Keratinocyte (primary cell): ENCODE data around the gene NCS1. TPM values are rescaled to one million over a fixed set of nuclear protein-coding genes. Genes with fewer than 3 reads are reported as not detected.

Source experiments
- DNase-seq: peaks from one replicate; pipeline ENCODE4 v3.0.0-alpha.2; 2011; ENCODE audit warnings: low read depth, missing footprints, low spot score
- FAIRE-seq: peaks from 2 replicates; lab custom pipeline; 2011; peaks lifted over from hg19 to GRCh38; lab: Jason Lieb, UNC
- H2AFZ ChIP-seq: 2 replicates; pipeline ENCODE4 v1.6.0; 2012; ENCODE audit warnings: low read length, control low read depth, inconsistent platforms; ENCODE audit not compliant: control insufficient read depth
- H3K27ac ChIP-seq: 2 replicates; pipeline ENCODE4 v1.5.1; 2011; ENCODE audit warnings: low read length; ENCODE audit not compliant: control insufficient read depth, insufficient read depth
- H3K27me3 ChIP-seq: 3 replicates; pipeline ENCODE4 v1.6.0; 2011; ENCODE audit warnings: low read length; ENCODE audit not compliant: control insufficient read depth, insufficient read depth; ENCODE audit errors: extremely low read depth
- H3K36me3 ChIP-seq, 2 experiments: 2 replicates in 1 of 2; 3 replicates in 1 of 2; pipeline ENCODE4 v1.5.1; 2011; ENCODE audit warnings: low read length in 2 of 2, mild to moderate bottlenecking in 1 of 2; ENCODE audit not compliant: control insufficient read depth in 2 of 2, insufficient read depth in 2 of 2; ENCODE audit errors: extremely low read depth in 1 of 2
- H3K4me1 ChIP-seq: 3 replicates; pipeline ENCODE4 v1.5.1; 2011; ENCODE audit warnings: low read length; ENCODE audit not compliant: control insufficient read depth, insufficient read depth; ENCODE audit errors: extremely low read depth
- H3K4me2 ChIP-seq: 3 replicates; pipeline ENCODE4 v1.6.0; 2011; ENCODE audit warnings: low read depth, low read length; ENCODE audit not compliant: control insufficient read depth, insufficient read depth; ENCODE audit errors: extremely low read depth
- H3K4me3 ChIP-seq, 3 experiments: fragments of 200-600 bp in 1 of 3; sonication (generic) in 1 of 3; 2 replicates in 2 of 3; 3 replicates in 1 of 3; pipeline ENCODE4 v1.5.1; 2011 to 2016; ENCODE audit warnings: low read length in 3 of 3, mild to moderate bottlenecking in 3 of 3, control low read depth in 2 of 3, inconsistent platforms in 1 of 3, low read depth in 1 of 3, mixed read lengths in 1 of 3, mixed run types in 1 of 3, moderate library complexity in 1 of 3; ENCODE audit not compliant: control insufficient read depth in 2 of 3, insufficient read depth in 2 of 3; ENCODE audit errors: extremely low read depth in 1 of 3
- H3K79me2 ChIP-seq: 2 replicates; pipeline ENCODE4 v1.6.0; 2012; ENCODE audit warnings: low read length; ENCODE audit not compliant: control insufficient read depth, insufficient read depth
- H3K9ac ChIP-seq: 3 replicates; pipeline ENCODE4 v1.6.0; 2011; ENCODE audit warnings: low read length; ENCODE audit not compliant: control insufficient read depth, insufficient read depth; ENCODE audit errors: extremely low read depth
- H3K9me1 ChIP-seq: 3 replicates; pipeline ENCODE4 v1.6.0; 2011; ENCODE audit warnings: low read length; ENCODE audit not compliant: control insufficient read depth, insufficient read depth; ENCODE audit errors: extremely low read depth
- H3K9me3 ChIP-seq: 2 replicates; pipeline ENCODE4 v1.5.1; 2012; ENCODE audit warnings: low read depth, low read length; ENCODE audit not compliant: control insufficient read depth
- H4K20me1 ChIP-seq: 3 replicates; pipeline ENCODE4 v1.6.0; 2011; ENCODE audit warnings: low read length; ENCODE audit not compliant: control insufficient read depth, insufficient read depth; ENCODE audit errors: extremely low read depth
- EZH2 ChIP-seq: IDR thresholded peaks from one replicate; pipeline ENCODE4 v1.6.1; 2012; ENCODE audit warnings: inconsistent platforms, mild to moderate bottlenecking, low read length, moderate library complexity
- dilution Hi-C: fragments of 300-500 bp; cut with MboI; formaldehyde crosslinking; loops from one replicate; pipeline ENCODE4 v1.7.0; 2020; ENCODE audit warnings: low sequenced_read_pairs; ENCODE audit not compliant: extremely low pct_ligation_motif_present
- polyA plus RNA-seq, 5 experiments: library from polyadenylated mRNA; depleted of rRNA in 3 of 5; stranded (reverse) in 3 of 5; stranded (forward) in 1 of 5; unstranded in 1 of 5; fragments of >200 nt; gene quantifications; 1 replicate in 1 of 5; 2 replicates in 3 of 5; 3 replicates in 1 of 5; pipeline versions ENCODE4 v1.2.1 to v1.2.3, GENCODE V29; 2011 to 2012; ENCODE audit warnings: missing spikeins in 2 of 5, low read depth in 1 of 5, low replicate concordance in 1 of 5
- TF ChIP-seq, protein P1 (sequence below), 3 experiments: IDR thresholded peaks in 1 of 3; conservative IDR thresholded peaks in 1 of 3; optimal IDR thresholded peaks in 1 of 3; 2 replicates in 2 of 3; 3 replicates in 1 of 3; pipeline versions ENCODE3 to v1.5.1; 2011; ENCODE audit warnings: low read length in 3 of 3, mild to moderate bottlenecking in 3 of 3, moderate library complexity in 2 of 3, control low read depth in 1 of 3, inconsistent platforms in 1 of 3; ENCODE audit not compliant: insufficient read depth in 2 of 3; ENCODE audit errors: extremely low read depth in 1 of 3

NCS1 gene
- polyA plus RNA-seq, 1 donor (not counting 4 experiments of a cell fraction or from before 2014, with no cell fraction given), result 49.1 TPM

DNA sequence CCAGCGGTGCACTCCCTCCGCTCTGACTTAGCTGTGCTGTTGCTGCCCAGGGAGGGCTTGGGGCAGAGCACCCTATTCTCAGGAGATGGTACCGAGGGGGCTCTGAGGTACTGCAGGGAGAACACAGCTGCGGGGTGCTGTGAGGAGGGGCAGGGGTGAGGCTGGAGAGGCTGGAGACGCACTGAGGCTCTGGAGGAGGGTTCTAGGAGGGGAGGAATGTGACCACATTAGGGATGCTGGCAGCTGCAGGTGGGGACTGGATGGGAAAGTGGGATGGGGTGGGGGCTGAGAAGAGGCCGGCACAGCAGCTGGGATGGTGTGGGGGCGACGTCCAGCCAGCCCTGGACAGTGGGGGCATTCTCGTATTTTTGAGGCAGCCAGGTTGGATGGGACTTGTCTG is 20.9 kb downstream of the NCS1 start:
- peaks cover 0 to 1% of the 10 kb centered on the region in 2 experiments for H3K36me3 ChIP-seq
- no peak overlapping the region for H3K4me3 ChIP-seq
- no peaks in the 10 kb centered on the region for H3K27me3 ChIP-seq
- H2AFZ ChIP-seq, result no peak overlapping the region
- H4K20me1 ChIP-seq, result peaks cover 17% of the 10 kb centered on the region
- H3K4me2 ChIP-seq, result no peak overlapping the region
- TF ChIP-seq EZH2, result no peak
- TF ChIP-seq, protein P1, sequence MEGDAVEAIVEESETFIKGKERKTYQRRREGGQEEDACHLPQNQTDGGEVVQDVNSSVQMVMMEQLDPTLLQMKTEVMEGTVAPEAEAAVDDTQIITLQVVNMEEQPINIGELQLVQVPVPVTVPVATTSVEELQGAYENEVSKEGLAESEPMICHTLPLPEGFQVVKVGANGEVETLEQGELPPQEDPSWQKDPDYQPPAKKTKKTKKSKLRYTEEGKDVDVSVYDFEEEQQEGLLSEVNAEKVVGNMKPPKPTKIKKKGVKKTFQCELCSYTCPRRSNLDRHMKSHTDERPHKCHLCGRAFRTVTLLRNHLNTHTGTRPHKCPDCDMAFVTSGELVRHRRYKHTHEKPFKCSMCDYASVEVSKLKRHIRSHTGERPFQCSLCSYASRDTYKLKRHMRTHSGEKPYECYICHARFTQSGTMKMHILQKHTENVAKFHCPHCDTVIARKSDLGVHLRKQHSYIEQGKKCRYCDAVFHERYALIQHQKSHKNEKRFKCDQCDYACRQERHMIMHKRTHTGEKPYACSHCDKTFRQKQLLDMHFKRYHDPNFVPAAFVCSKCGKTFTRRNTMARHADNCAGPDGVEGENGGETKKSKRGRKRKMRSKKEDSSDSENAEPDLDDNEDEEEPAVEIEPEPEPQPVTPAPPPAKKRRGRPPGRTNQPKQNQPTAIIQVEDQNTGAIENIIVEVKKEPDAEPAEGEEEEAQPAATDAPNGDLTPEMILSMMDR (optimal IDR thresholded peaks at IDR 0.05 in 1 of 3, IDR thresholded peaks at IDR 0.05 in 1 of 3, conservative IDR thresholded peaks at IDR 0.05 in 1 of 3; ENCODE audit: extremely low read depth in 1 of 3, insufficient read depth in 2 of 3, low read length in 3 of 3), result no peak
- H3K79me2 ChIP-seq, result peaks cover 85% of the 10 kb centered on the region
- FAIRE-seq (no peak), DNase-seq (no peak)
- no peak overlapping the region for H3K9ac ChIP-seq
- H3K9me3 ChIP-seq, result no peaks in the 10 kb centered on the region
- no peak overlapping the region for H3K27ac ChIP-seq
- peaks cover 38% of the 10 kb centered on the region for H3K4me1 ChIP-seq
- H3K9me1 ChIP-seq, result peaks cover 5% of the 10 kb centered on the region
- dilution Hi-C loops, result no loop called here

DNA sequence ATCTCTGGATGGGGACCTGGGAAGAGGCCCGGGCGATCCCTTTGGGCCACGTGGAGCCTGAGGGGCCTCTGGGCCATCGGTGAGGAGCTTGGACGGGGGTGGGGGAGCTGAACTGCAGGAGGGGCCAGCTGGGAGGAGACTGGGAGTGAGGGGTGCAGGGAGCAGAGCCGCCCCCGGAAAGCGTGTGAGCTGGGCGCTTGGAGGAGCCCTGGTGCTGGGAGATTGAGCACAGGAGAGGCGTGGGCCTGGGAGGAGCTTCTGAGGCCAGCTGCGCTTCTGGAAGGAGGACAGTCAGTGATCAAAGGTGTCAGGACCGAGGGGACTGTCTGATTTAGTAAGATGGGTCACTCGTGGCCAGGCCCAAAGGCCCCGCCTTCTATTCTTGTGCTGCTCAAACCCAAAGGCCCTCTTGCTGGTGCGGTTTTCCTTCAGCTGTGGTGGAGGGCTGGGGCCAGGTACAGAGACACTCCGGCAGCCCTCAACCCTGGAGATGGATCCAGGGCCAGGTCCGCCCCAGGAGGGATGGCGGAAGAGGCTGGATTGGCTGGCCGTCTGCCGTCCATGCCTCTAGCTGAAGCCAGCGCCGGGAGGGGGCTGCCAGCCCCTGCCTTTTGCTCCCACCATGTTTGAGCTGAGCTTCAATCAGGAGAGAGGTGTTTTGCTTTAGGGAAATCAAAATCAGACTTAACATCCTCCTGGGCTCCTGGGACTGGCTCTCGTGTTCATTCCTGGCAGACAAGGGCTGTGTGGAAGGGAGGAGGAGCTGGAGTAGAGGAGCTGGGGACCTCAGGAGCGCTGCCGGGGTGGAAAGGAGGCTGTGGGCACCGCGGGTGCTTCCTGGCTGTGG is 21.6 kb downstream of the NCS1 start:
- Histone ChIP-seq H3K79me2 (peaks cover 84% of the 10 kb centered on the region), H3K9me1 (peaks cover 5% of the 10 kb centered on the region), H3K36me3 (peaks cover 0 to 1% of the 10 kb centered on the region in 2 experiments), H2AFZ (no peak overlapping the region), H3K27ac (no peak overlapping the region), H3K4me3 (no peak overlapping the region), H3K9me3 (no peaks in the 10 kb centered on the region), H3K4me2 (peak overlapping the region; percentile 45), H3K4me1 (peaks cover 44% of the 10 kb centered on the region), H3K9ac (no peak overlapping the region), H3K27me3 (no peaks in the 10 kb centered on the region), H4K20me1 (peaks cover 21% of the 10 kb centered on the region)
- DNase-seq, result no peak
- TF ChIP-seq, protein P1 (optimal IDR thresholded peaks at IDR 0.05 in 1 of 3, IDR thresholded peaks at IDR 0.05 in 1 of 3, conservative IDR thresholded peaks at IDR 0.05 in 1 of 3; ENCODE audit: extremely low read depth in 1 of 3, insufficient read depth in 2 of 3, low read length in 3 of 3), result no peak
- TF ChIP-seq EZH2, result no peak
- dilution Hi-C loops, result no loop called here
- no peak for FAIRE-seq
